ENCODE measurements around the gene TPRX1. TPM values are rescaled to one million over a fixed set of nuclear protein-coding genes. Genes with fewer than 3 reads are reported as not detected.

The TPRX1 gene
- total RNA-seq, 2 experiments from 2014 or later: not detected

GRCh38 chr19:47848425-47848822, 44.1 kb upstream of the TPRX1 start:
- intact Hi-C loops (cut with micrococcal nuclease; ENCODE audit: unreplicated experiment): no loop called here
- H3K9me3 ChIP-seq (ENCODE audit: low read length): no peaks in the 10 kb centered on the region
- no peaks in the 10 kb centered on the region for H4K20me1 ChIP-seq (ENCODE audit: insufficient read depth, low read length)
- no TSS peak for BruUV-seq (replicated peaks)
- no peaks in the 10 kb centered on the region for H3K4me1 ChIP-seq (ENCODE audit: insufficient read depth, low read length, poor library complexity, severe bottlenecking)
- no peak overlapping the region for H3K27ac ChIP-seq (ENCODE audit: low read depth, low read length, poor library complexity, severe bottlenecking)
- no peak overlapping the region for H3K4me2 ChIP-seq (ENCODE audit: low read length)
- ChIA-PET POLR2A (interaction anchor here (0.7 kb wide), 1 partner anchor 365 kb away, joined by 3 read pairs; no protein-coding TSS in a partner anchor), CTCF (ENCODE audit: unreplicated experiment) (interaction anchor here (0.5 kb wide), 1 partner anchor 1909 kb away, joined by 4 read pairs; no protein-coding TSS in a partner anchor)
- H3K9me2 ChIP-seq (ENCODE audit: insufficient read depth, low read length): no peaks in the 10 kb centered on the region
- no peaks in the 10 kb centered on the region for H3K36me3 ChIP-seq (ENCODE audit: insufficient read depth, low read length)
- no peak for DNase-seq (ENCODE audit: low spot score)
- no peaks in the 10 kb centered on the region for H3K79me2 ChIP-seq (ENCODE audit: insufficient read depth, low read depth, low read length)
- H3K4me3 ChIP-seq (ENCODE audit: low read depth, low read length, poor library complexity, severe bottlenecking): no peak overlapping the region
- H2AFZ ChIP-seq (ENCODE audit: low read length): no peak overlapping the region
- TF ChIP-seq EZH2phosphoT487 (IDR thresholded peaks at IDR 0.05; ENCODE audit: borderline replicate concordance, low read depth, low read length): no peak
- TF ChIP-seq CTCF (conservative IDR thresholded peaks at IDR 0.05; ENCODE audit: low read length): no peak

GRCh38 chr19:47842941-47843340, 38.6 kb upstream of the TPRX1 start:
- no peak overlapping the region for H3K4me3 ChIP-seq (ENCODE audit: low read depth, low read length, poor library complexity, severe bottlenecking)
- no peak overlapping the region for H3K27ac ChIP-seq (ENCODE audit: low read depth, low read length, poor library complexity, severe bottlenecking)
- H3K4me1 ChIP-seq (ENCODE audit: insufficient read depth, low read length, poor library complexity, severe bottlenecking): no peaks in the 10 kb centered on the region
- POLR2A ChIA-PET: no interaction called here
- no peak for TF ChIP-seq EZH2phosphoT487 (IDR thresholded peaks at IDR 0.05; ENCODE audit: borderline replicate concordance, low read depth, low read length)
- TF ChIP-seq CTCF (conservative IDR thresholded peaks at IDR 0.05; ENCODE audit: low read length): no peak
- no peak overlapping the region for H2AFZ ChIP-seq (ENCODE audit: low read length)
- H3K9me2 ChIP-seq (ENCODE audit: insufficient read depth, low read length): no peaks in the 10 kb centered on the region
- BruUV-seq (replicated peaks): no TSS peak
- H3K36me3 ChIP-seq (ENCODE audit: insufficient read depth, low read length): no peaks in the 10 kb centered on the region
- no peak overlapping the region for H3K4me2 ChIP-seq (ENCODE audit: low read length)
- H3K9me3 ChIP-seq (ENCODE audit: low read length): no peaks in the 10 kb centered on the region
- H3K79me2 ChIP-seq (ENCODE audit: insufficient read depth, low read depth, low read length): no peaks in the 10 kb centered on the region
- intact Hi-C loops (cut with micrococcal nuclease; ENCODE audit: unreplicated experiment): no loop called here
- DNase-seq (ENCODE audit: low spot score): no peak
- CTCF ChIA-PET (ENCODE audit: unreplicated experiment): no interaction called here
- no peaks in the 10 kb centered on the region for H4K20me1 ChIP-seq (ENCODE audit: insufficient read depth, low read length)

GRCh38 chr19:47839913-47840312, 35.6 kb upstream of the TPRX1 start:
- BruUV-seq (replicated peaks): no TSS peak
- Histone ChIP-seq H2AFZ (ENCODE audit: low read length) (no peak overlapping the region), H3K36me3 (ENCODE audit: insufficient read depth, low read length) (no peaks in the 10 kb centered on the region), H3K4me3 (ENCODE audit: low read depth, low read length, poor library complexity, severe bottlenecking) (no peak overlapping the region), H3K79me2 (ENCODE audit: insufficient read depth, low read depth, low read length) (no peaks in the 10 kb centered on the region), H3K4me1 (ENCODE audit: insufficient read depth, low read length, poor library complexity, severe bottlenecking) (no peaks in the 10 kb centered on the region), H3K9me2 (ENCODE audit: insufficient read depth, low read length) (no peaks in the 10 kb centered on the region), H3K27ac (ENCODE audit: low read depth, low read length, poor library complexity, severe bottlenecking) (no peak overlapping the region), H3K4me2 (ENCODE audit: low read length) (no peak overlapping the region), H3K9me3 (ENCODE audit: low read length) (no peaks in the 10 kb centered on the region), H4K20me1 (ENCODE audit: insufficient read depth, low read length) (no peaks in the 10 kb centered on the region)
- CTCF ChIA-PET (ENCODE audit: unreplicated experiment): no interaction called here
- POLR2A ChIA-PET: no interaction called here
- intact Hi-C loops (cut with micrococcal nuclease; ENCODE audit: unreplicated experiment): no loop called here
- TF ChIP-seq EZH2phosphoT487 (IDR thresholded peaks at IDR 0.05; ENCODE audit: borderline replicate concordance, low read depth, low read length): no peak
- no peak for TF ChIP-seq CTCF (conservative IDR thresholded peaks at IDR 0.05; ENCODE audit: low read length)
- no peak for DNase-seq (ENCODE audit: low spot score)
